Measurements from ENCODE around the gene GPHN.

- TF ChIP-seq CTCF (IDR thresholded peaks at IDR 0.05; ENCODE audit: low read depth, low read length): no peak
- no peak for TF ChIP-seq MAX (IDR thresholded peaks at IDR 0.05; ENCODE audit: low read depth, low read length)
Observed at GRCh38 chr14:66541627-66542026, 33.7 kb downstream of the GPHN start.
